K562 treated with DMSO at 1 percent for 24 hours (cell line): Measurements from ENCODE around the gene CSNK1E. TPM values are rescaled to one million over a fixed set of nuclear protein-coding genes. Genes with fewer than 3 reads are reported as not detected.

Source experiments
- total RNA-seq: library from RNA; unstranded; fragments of 300-600 nt; gene quantifications from 2 replicates; pipeline ENCODE4 v1.2.3, GENCODE V29; 2022; ENCODE audit warnings: low read depth; ENCODE audit not compliant: insufficient read depth

CSNK1E gene
- 66.0 and 69.7 TPM in 2 replicates for total RNA-seq

GRCh38 chr22:38317122-38317994 is at the start of gene CSNK1E:
CSNK1E (minus strand) TSS chr22:38317433; CDS start chr22:38314157, 3,276 bp downstream.

GRCh38 chr22:38272373-38273134 is 44.7 kb downstream of the CSNK1E start, which contains the start of gene TMEM184B:
TMEM184B (minus strand) TSS chr22:38273010; CDS start chr22:38247961, 25,049 bp downstream.

Other genes with a start within 250 kb of the CSNK1E start
- gene SLC16A8, start 233.2 kb downstream of the CSNK1E start, total RNA-seq, result 0.14 TPM in 1 of 2 replicates, not detected in the other
- 0.73 TPM in 1 of 2 replicates, not detected in the other for gene BAIAP2L2, start 206.7 kb downstream of the CSNK1E start, total RNA-seq
- gene PLA2G6, start 135.6 kb downstream of the CSNK1E start, total RNA-seq, result 5.8 TPM in 2 replicates
- gene MAFF, start 115.4 kb downstream of the CSNK1E start, total RNA-seq, result 11.7 and 12.2 TPM in 2 replicates
- 32.8 and 33.1 TPM in 2 replicates for gene TMEM184B, start 44.4 kb downstream of the CSNK1E start, total RNA-seq
- 0.25 TPM in 1 of 2 replicates, not detected in the other for gene KCNJ4, start 137.8 kb upstream of the CSNK1E start, total RNA-seq
- 16.7 and 17.8 TPM in 2 replicates for gene KDELR3, start 150.7 kb upstream of the CSNK1E start, total RNA-seq
- 127 and 130 TPM in 2 replicates for gene DDX17, start 188.9 kb upstream of the CSNK1E start, total RNA-seq